ENCODE results near the gene KLHL21. TPM values are rescaled to one million over a fixed set of nuclear protein-coding genes. Genes with fewer than 3 reads are reported as not detected.

KLHL21 gene
- total RNA-seq, 1 donor from 2014 or later: 21.3 TPM

- Mint-ChIP-seq H3K27me3 (no peaks in the 10 kb centered on the region), H3K4me1 (ENCODE audit: low read depth) (peaks cover 7% of the 10 kb centered on the region), H3K9me3 (ENCODE audit: low read depth) (no peaks in the 10 kb centered on the region), H3K4me3 (ENCODE audit: low read depth) (no peak overlapping the region), H3K36me3 (ENCODE audit: insufficient read depth) (peaks cover 4% of the 10 kb centered on the region), H3K27ac (no peak overlapping the region)
- TF ChIP-seq, protein P1, sequence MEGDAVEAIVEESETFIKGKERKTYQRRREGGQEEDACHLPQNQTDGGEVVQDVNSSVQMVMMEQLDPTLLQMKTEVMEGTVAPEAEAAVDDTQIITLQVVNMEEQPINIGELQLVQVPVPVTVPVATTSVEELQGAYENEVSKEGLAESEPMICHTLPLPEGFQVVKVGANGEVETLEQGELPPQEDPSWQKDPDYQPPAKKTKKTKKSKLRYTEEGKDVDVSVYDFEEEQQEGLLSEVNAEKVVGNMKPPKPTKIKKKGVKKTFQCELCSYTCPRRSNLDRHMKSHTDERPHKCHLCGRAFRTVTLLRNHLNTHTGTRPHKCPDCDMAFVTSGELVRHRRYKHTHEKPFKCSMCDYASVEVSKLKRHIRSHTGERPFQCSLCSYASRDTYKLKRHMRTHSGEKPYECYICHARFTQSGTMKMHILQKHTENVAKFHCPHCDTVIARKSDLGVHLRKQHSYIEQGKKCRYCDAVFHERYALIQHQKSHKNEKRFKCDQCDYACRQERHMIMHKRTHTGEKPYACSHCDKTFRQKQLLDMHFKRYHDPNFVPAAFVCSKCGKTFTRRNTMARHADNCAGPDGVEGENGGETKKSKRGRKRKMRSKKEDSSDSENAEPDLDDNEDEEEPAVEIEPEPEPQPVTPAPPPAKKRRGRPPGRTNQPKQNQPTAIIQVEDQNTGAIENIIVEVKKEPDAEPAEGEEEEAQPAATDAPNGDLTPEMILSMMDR (IDR thresholded peaks at IDR 0.05; ENCODE audit: unreplicated experiment): no peak
- DNase-seq (ENCODE audit: low spot score, unreplicated experiment): no peak
Measured at GRCh38 chr1:6587261-6588005, 15.2 kb downstream of the KLHL21 start.

DNA sequence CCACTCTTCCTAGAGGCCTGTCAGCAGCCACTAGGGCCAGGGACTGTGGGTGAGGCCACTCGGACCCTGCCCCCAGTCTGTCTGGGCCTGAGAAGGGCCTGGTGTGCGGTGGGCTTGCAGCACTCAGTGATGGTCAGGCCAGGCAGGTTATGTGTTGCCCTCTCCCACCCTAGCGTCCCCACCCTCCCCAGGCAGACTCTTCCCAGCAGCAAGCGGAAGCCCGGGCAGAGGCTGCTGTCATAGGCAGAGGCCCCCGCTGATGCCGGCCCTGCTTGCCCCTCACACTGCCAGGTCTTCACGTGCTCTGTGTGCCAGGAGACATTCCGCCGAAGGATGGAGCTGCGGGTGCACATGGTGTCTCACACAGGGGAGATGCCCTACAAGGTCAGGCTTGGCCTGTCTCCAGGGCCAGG, 16.3 kb downstream of the KLHL21 start:
- peaks cover 4% of the 10 kb centered on the region for H3K36me3 Mint-ChIP-seq (ENCODE audit: insufficient read depth)
- TF ChIP-seq, protein P1 (IDR thresholded peaks at IDR 0.05; ENCODE audit: unreplicated experiment): no peak
- no peak overlapping the region for H3K4me3 Mint-ChIP-seq (ENCODE audit: low read depth)

GRCh38 chr1:6585841-6586240, 16.8 kb downstream of the KLHL21 start:
- H3K36me3 Mint-ChIP-seq (ENCODE audit: insufficient read depth): peaks cover 4% of the 10 kb centered on the region
- H3K4me3 Mint-ChIP-seq (ENCODE audit: low read depth): no peak overlapping the region
- TF ChIP-seq, protein P1 (IDR thresholded peaks at IDR 0.05; ENCODE audit: unreplicated experiment): no peak
- no peaks in the 10 kb centered on the region for H3K27me3 Mint-ChIP-seq
- H3K4me1 Mint-ChIP-seq (ENCODE audit: low read depth): peaks cover 16% of the 10 kb centered on the region
- no peaks in the 10 kb centered on the region for H3K9me3 Mint-ChIP-seq (ENCODE audit: low read depth)
- H3K27ac Mint-ChIP-seq: no peak overlapping the region
- DNase-seq (ENCODE audit: low spot score, unreplicated experiment): no peak

More for the DNA sequence above, 16.3 kb downstream of the KLHL21 start:
- H3K9me3 Mint-ChIP-seq (ENCODE audit: low read depth): no peaks in the 10 kb centered on the region
- peaks cover 12% of the 10 kb centered on the region for H3K4me1 Mint-ChIP-seq (ENCODE audit: low read depth)
- peak overlapping the region; percentile 37 for H3K27ac Mint-ChIP-seq
- H3K27me3 Mint-ChIP-seq: no peaks in the 10 kb centered on the region
- DNase-seq (ENCODE audit: low spot score, unreplicated experiment): no peak

- Mint-ChIP-seq H3K27ac (peak overlapping the region; percentile 74), H3K4me3 (ENCODE audit: low read depth) (peak overlapping the region; percentile 1), H3K4me1 (ENCODE audit: low read depth) (peaks cover 21% of the 10 kb centered on the region), H3K27me3 (no peaks in the 10 kb centered on the region), H3K9me3 (ENCODE audit: low read depth) (no peaks in the 10 kb centered on the region), H3K36me3 (ENCODE audit: insufficient read depth) (peaks cover 1% of the 10 kb centered on the region)
- DNase-seq (ENCODE audit: low spot score, unreplicated experiment): no peak
- TF ChIP-seq, protein P1 (IDR thresholded peaks at IDR 0.05; ENCODE audit: unreplicated experiment): no peak
Measured at GRCh38 chr1:6585081-6585722, 17.5 kb downstream of the KLHL21 start.

GRCh38 chr1:6584126-6585080, 18.3 kb downstream of the KLHL21 start:
- peaks cover 24% of the 10 kb centered on the region for H3K4me1 Mint-ChIP-seq (ENCODE audit: low read depth)
- peak overlapping the region; percentile 74 for H3K27ac Mint-ChIP-seq
- H3K36me3 Mint-ChIP-seq (ENCODE audit: insufficient read depth): peaks cover 1% of the 10 kb centered on the region
- H3K27me3 Mint-ChIP-seq: no peaks in the 10 kb centered on the region
- H3K9me3 Mint-ChIP-seq (ENCODE audit: low read depth): no peaks in the 10 kb centered on the region
- TF ChIP-seq, protein P1 (IDR thresholded peaks at IDR 0.05; ENCODE audit: unreplicated experiment): peak; percentile 22
- no peak for DNase-seq (ENCODE audit: low spot score, unreplicated experiment)
- H3K4me3 Mint-ChIP-seq (ENCODE audit: low read depth): peak overlapping the region; percentile 1
